ENCODE measurements around the gene TMCC2.

Gene TMCC2

GRCh38 chr1:205306929-205307566 lies 79.3 kb downstream of the TMCC2 start:
- Histone ChIP-seq H2AFZ (no peak overlapping the region), H3K36me3 (ENCODE audit: control insufficient read depth, insufficient read depth, low read length) (no peaks in the 10 kb centered on the region), H3K9ac (no peak overlapping the region)

GRCh38 chr1:205309741-205310140 lies 82.0 kb downstream of the TMCC2 start:
- Histone ChIP-seq H3K27ac (no peak overlapping the region), H3K27me3 (ENCODE audit: control insufficient read depth, insufficient read depth, low read length) (no peaks in the 10 kb centered on the region), H3K36me3 (ENCODE audit: control insufficient read depth, insufficient read depth, low read length) (no peaks in the 10 kb centered on the region), H3K4me2 (ENCODE audit: low read length) (no peak overlapping the region), H3K9me3 (ENCODE audit: control insufficient read depth, low read length) (no peaks in the 10 kb centered on the region), H3K4me3 (ENCODE audit: low read depth, low read length) (no peak overlapping the region), H2AFZ (no peak overlapping the region), H3K4me1 (no peaks in the 10 kb centered on the region), H3K79me2 (peaks cover 32% of the 10 kb centered on the region), H3K9ac (no peak overlapping the region)
- no peak for TF ChIP-seq CTCF (IDR thresholded peaks at IDR 0.05)

More at GRCh38 chr1:205306929-205307566, 79.3 kb downstream of the TMCC2 start:
- no peak for TF ChIP-seq CTCF (IDR thresholded peaks at IDR 0.05)
- no peak overlapping the region for H3K27ac ChIP-seq
- H3K27me3 ChIP-seq (ENCODE audit: control insufficient read depth, insufficient read depth, low read length) = no peaks in the 10 kb centered on the region
- H3K9me3 ChIP-seq (ENCODE audit: control insufficient read depth, low read length) = no peaks in the 10 kb centered on the region
- H3K4me2 ChIP-seq (ENCODE audit: low read length) = no peak overlapping the region
- no peak overlapping the region for H3K4me3 ChIP-seq (ENCODE audit: low read depth, low read length)
- no peaks in the 10 kb centered on the region for H3K4me1 ChIP-seq
- H3K79me2 ChIP-seq = peaks cover 28% of the 10 kb centered on the region

GRCh38 chr1:205310976-205311704 lies 83.4 kb downstream of the TMCC2 start:
- H3K4me1 ChIP-seq = peaks cover 3% of the 10 kb centered on the region
- no peak overlapping the region for H3K4me3 ChIP-seq (ENCODE audit: low read depth, low read length)
- no peak overlapping the region for H2AFZ ChIP-seq
- H3K9ac ChIP-seq = no peak overlapping the region
- H3K9me3 ChIP-seq (ENCODE audit: control insufficient read depth, low read length) = no peaks in the 10 kb centered on the region
- no peak for TF ChIP-seq CTCF (IDR thresholded peaks at IDR 0.05)
- no peak overlapping the region for H3K4me2 ChIP-seq (ENCODE audit: low read length)
- no peak overlapping the region for H3K27ac ChIP-seq
- peaks cover 34% of the 10 kb centered on the region for H3K79me2 ChIP-seq
- no peaks in the 10 kb centered on the region for H3K27me3 ChIP-seq (ENCODE audit: control insufficient read depth, insufficient read depth, low read length)
- H3K36me3 ChIP-seq (ENCODE audit: control insufficient read depth, insufficient read depth, low read length) = no peaks in the 10 kb centered on the region

- no peak overlapping the region for H3K9ac ChIP-seq
- H3K4me3 ChIP-seq (ENCODE audit: low read depth, low read length) = no peak overlapping the region
- no peak overlapping the region for H3K4me2 ChIP-seq (ENCODE audit: low read length)
- H3K79me2 ChIP-seq = peaks cover 34% of the 10 kb centered on the region
- no peaks in the 10 kb centered on the region for H3K9me3 ChIP-seq (ENCODE audit: control insufficient read depth, low read length)
- H3K36me3 ChIP-seq (ENCODE audit: control insufficient read depth, insufficient read depth, low read length) = no peaks in the 10 kb centered on the region
- H3K4me1 ChIP-seq = peaks cover 18% of the 10 kb centered on the region
- H2AFZ ChIP-seq = no peak overlapping the region
- peak overlapping the region; percentile 11 for H3K27ac ChIP-seq
- no peak for TF ChIP-seq CTCF (IDR thresholded peaks at IDR 0.05)
- no peaks in the 10 kb centered on the region for H3K27me3 ChIP-seq (ENCODE audit: control insufficient read depth, insufficient read depth, low read length)
These were observed 85.3 kb downstream of the TMCC2 start for GRCh38 chr1:205312866-205313562.
